ENCODE data around the gene HEATR5A. TPM values are rescaled to one million over a fixed set of nuclear protein-coding genes. Genes with fewer than 3 reads are reported as not detected.

Gene HEATR5A
- total and polyA plus RNA-seq, 10 of the 15 experiments (the other 5 are each of a cell fraction or from before 2014, with no cell fraction given): 5.1 to 37.1 (median 13.8) TPM

GRCh38 chr14:31405106-31405505, 15.2 kb downstream of the HEATR5A start:
- ChIA-PET SMC1A (ENCODE audit: uncharacterized antibody, unreplicated experiment) (no interaction called here), CTCF (no interaction called here), POLR2A (no interaction called here), RAD21 (ENCODE audit: unreplicated experiment) (no interaction called here)
- Histone ChIP-seq H4K20me1 (ENCODE audit: control insufficient read depth, insufficient read depth) (no peaks in the 10 kb centered on the region), H3K4me1 (ENCODE audit: control insufficient read depth, insufficient read depth, low read length) (peaks cover 2% of the 10 kb centered on the region; the same call in 1 of the 2 replicates), H3K79me2 (ENCODE audit: control insufficient read depth, insufficient read depth, low read length) (no peaks in the 10 kb centered on the region), H3K4me3 (no peak overlapping the region), H3K36me3 (ENCODE audit: control insufficient read depth in 2 of 2, insufficient read depth in 2 of 2, low read length in 1 of 2) (peaks cover 0 to 4% of the 10 kb centered on the region in 2 experiments; a peak in 2 of 4 replicates), H3K27ac (ENCODE audit: control insufficient read depth, insufficient read depth) (no peak overlapping the region), H3K4me2 (ENCODE audit: control insufficient read depth, insufficient read depth) (no peak overlapping the region), H2AFZ (ENCODE audit: control insufficient read depth, low read depth, low read length) (no peak overlapping the region), H3K9me3 (replicated peaks; ENCODE audit: control insufficient read depth, insufficient read depth, low read length) (no peaks in the 10 kb centered on the region), H3K27me3 (replicated peaks in 1 of 2; ENCODE audit: control insufficient read depth in 2 of 2, insufficient read depth in 2 of 2, low read length in 1 of 2) (no peaks in the 10 kb centered on the region), H3K9ac (ENCODE audit: control insufficient read depth, insufficient read depth, low read length) (no peak overlapping the region)
- ATAC-seq (no peak), FAIRE-seq (no peak), DNase-seq (ENCODE audit: low read depth, low spot score) (no peak)
- intact Hi-C loops (cut with micrococcal nuclease; ENCODE audit: unreplicated experiment) (no loop called here), in situ Hi-C loops (cut with MboI) (no loop called here)
- no TSS peak for BruUV-seq (replicated peaks)
- 92% methylated on average over 8 of the region's 8 CpGs for WGBS (ENCODE audit: insufficient coverage, insufficient replicate concordance, low lambda C conversion rate, missing lambda C conversion rate)
- TF ChIP-seq CEBPB (IDR thresholded peaks at IDR 0.05; ENCODE audit: borderline replicate concordance in 1 of 2, low read depth in 2 of 2, low read length in 2 of 2) (no peak), WRNIP1 (IDR thresholded peaks at IDR 0.05; ENCODE audit: borderline replicate concordance, low read depth, low read length) (no peak), SPI1 (IDR thresholded peaks at IDR 0.05; ENCODE audit: borderline replicate concordance, insufficient read depth, low read depth, low read length) (no peak), ZNF207 (IDR thresholded peaks at IDR 0.05; ENCODE audit: borderline replicate concordance) (no peak), ZZZ3 (IDR thresholded peaks at IDR 0.05; ENCODE audit: control insufficient read depth, insufficient read length, low read depth) (no peak), ZNF274 (IDR thresholded peaks at IDR 0.05; ENCODE audit: insufficient read depth, insufficient read length) (no peak), RAD51 (IDR thresholded peaks at IDR 0.05) (no peak), EED (IDR thresholded peaks at IDR 0.05; ENCODE audit: low read depth) (no peak), SUZ12 (IDR thresholded peaks at IDR 0.05; ENCODE audit: unreplicated experiment) (no peak), ZNF217 (IDR thresholded peaks at IDR 0.05) (no peak), PAX8 (IDR thresholded peaks at IDR 0.05) (no peak), BACH1 (IDR thresholded peaks at IDR 0.05; ENCODE audit: borderline replicate concordance) (no peak), RB1 (IDR thresholded peaks at IDR 0.05; ENCODE audit: borderline replicate concordance) (no peak), GATAD2B (conservative IDR thresholded peaks at IDR 0.05; ENCODE audit: low read depth) (no peak), SUPT20H (IDR thresholded peaks at IDR 0.05; ENCODE audit: borderline replicate concordance, control insufficient read depth, low read depth, low read length) (no peak), TCF3 (IDR thresholded peaks at IDR 0.05; ENCODE audit: borderline replicate concordance, insufficient read depth, low read depth, low read length) (no peak), IRF4 (IDR thresholded peaks at IDR 0.05; ENCODE audit: low read depth, low read length) (no peak)
